Neutrophil (primary cell): Measurements from ENCODE around the gene WSB2.
A peak's percentile ranks its signal among the peaks of the same experiment; 100 is the strongest.

Source experiments
- H3K27ac ChIP-seq: fragments of 200-600 bp; sonication (generic); 2 replicates; pipeline ENCODE4 v1.5.1; 2016; ENCODE audit warnings: mild to moderate bottlenecking, moderate library complexity
- H3K27me3 ChIP-seq: fragments of 200-600 bp; sonication (generic); 2 replicates; pipeline ENCODE4 v1.6.0; 2016; ENCODE audit warnings: mild to moderate bottlenecking
- H3K36me3 ChIP-seq: fragments of 200-600 bp; sonication (generic); 2 replicates; pipeline ENCODE4 v1.5.1; 2017
- H3K4me1 ChIP-seq, 2 experiments: fragments of 200-600 bp in 1 of 2; sonication (generic) in 1 of 2; 1 replicate in 1 of 2; 2 replicates in 1 of 2; pipeline versions ENCODE4 v1.5.1 to v1.6.1; 2013 to 2016; ENCODE audit warnings: low read depth in 1 of 2, low read length in 1 of 2, mild to moderate bottlenecking in 1 of 2, moderate library complexity in 1 of 2; ENCODE audit not compliant: control insufficient read depth in 1 of 2, insufficient read depth in 1 of 2
- H3K4me3 ChIP-seq, 2 experiments: fragments of 200-600 bp in 1 of 2; sonication (generic) in 1 of 2; 1 replicate in 1 of 2; 2 replicates in 1 of 2; pipeline ENCODE4 v1.5.1; 2013 to 2016; ENCODE audit warnings: low read depth in 1 of 2, low read length in 1 of 2, mild to moderate bottlenecking in 1 of 2, moderate library complexity in 1 of 2
- H3K9me3 ChIP-seq: fragments of 200-600 bp; sonication (generic); 2 replicates; pipeline ENCODE4 v1.5.1; 2016
- TF ChIP-seq, protein P1 (sequence below): fragments of 200-600 bp; sonication (generic); IDR thresholded peaks from 2 replicates; pipeline ENCODE4 v1.5.1; 2016; ENCODE audit warnings: antibody characterized with exemption

The WSB2 gene

DNA sequence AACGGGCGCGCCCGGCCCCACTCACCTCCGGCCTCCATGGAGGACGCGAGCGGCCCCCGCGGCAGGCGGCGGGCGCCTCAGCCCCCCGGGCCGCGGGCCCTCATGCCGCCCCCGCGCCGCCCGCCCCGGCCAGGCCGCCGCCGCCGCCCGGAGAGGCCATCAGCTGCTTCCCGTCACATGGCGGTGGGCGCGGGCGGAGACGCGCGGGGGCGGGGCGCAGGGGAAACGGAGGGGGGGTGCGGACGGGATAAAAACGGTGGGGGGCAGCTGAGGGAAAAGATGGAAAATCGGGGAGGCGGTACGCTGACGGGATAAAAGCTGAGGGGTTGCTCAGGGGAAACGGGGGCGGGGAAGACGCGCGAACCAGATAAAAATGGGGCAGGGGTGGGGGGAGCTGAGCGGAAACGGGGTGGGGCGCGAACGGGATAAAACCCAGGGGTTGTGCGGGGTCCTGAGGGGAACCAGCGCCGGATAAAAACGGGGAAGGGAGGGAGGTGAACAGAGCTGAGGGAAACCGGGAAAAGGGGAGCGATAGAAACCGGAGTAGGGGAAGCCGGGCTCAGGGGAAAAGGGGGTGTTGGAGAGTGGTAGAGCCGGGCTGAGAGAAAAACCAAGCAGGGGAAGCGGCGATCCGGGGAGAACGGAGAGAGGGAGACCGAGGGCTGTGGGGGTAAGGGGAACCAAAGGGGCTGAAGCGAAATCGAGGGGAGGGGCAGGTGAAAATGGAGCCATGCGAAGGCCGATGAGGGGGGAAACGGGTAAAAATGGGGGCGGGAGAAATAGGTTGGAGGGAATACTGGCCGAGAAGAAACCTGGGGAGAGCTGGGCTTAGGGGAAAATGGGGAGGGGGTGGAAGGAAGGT lies at the start of gene WSB2:
Gene WSB2, minus strand, starts transcription at position 169 of the 862 bp plus-strand sequence. Its CDS starts 131 bp downstream, at position 38.
- H3K27ac ChIP-seq = peak within 1 kb of the TSS; percentile 77
- no peaks in the 10 kb centered on the region for H3K9me3 ChIP-seq
- H3K4me3 ChIP-seq = peak within 1 kb of the TSS; percentile 80 to 82
- no peaks in the 10 kb centered on the region for H3K27me3 ChIP-seq
- no peaks in the 10 kb centered on the region for H3K36me3 ChIP-seq
- peaks cover 49 to 54% of the 10 kb centered on the region in 2 experiments for H3K4me1 ChIP-seq
- TF ChIP-seq, protein P1, sequence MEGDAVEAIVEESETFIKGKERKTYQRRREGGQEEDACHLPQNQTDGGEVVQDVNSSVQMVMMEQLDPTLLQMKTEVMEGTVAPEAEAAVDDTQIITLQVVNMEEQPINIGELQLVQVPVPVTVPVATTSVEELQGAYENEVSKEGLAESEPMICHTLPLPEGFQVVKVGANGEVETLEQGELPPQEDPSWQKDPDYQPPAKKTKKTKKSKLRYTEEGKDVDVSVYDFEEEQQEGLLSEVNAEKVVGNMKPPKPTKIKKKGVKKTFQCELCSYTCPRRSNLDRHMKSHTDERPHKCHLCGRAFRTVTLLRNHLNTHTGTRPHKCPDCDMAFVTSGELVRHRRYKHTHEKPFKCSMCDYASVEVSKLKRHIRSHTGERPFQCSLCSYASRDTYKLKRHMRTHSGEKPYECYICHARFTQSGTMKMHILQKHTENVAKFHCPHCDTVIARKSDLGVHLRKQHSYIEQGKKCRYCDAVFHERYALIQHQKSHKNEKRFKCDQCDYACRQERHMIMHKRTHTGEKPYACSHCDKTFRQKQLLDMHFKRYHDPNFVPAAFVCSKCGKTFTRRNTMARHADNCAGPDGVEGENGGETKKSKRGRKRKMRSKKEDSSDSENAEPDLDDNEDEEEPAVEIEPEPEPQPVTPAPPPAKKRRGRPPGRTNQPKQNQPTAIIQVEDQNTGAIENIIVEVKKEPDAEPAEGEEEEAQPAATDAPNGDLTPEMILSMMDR = no peak

DNA sequence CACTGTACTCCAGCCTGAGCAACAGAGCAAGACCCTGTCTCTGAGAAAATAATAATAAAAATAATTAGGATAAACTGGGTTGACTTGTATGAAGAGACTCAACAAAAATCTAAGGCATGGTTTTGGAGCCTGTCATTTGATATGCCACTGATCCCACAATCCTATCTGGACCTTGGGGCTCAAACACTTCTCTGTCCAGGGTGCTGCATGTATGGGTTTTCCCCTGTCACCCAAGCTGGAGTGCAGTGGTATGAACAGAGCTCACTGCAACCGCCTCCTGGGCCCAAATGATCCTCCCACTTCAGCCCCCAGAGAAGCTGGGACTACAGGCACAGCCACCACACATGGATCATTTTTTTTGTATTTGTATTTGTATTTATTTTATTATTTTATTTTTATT lies 48.1 kb upstream of the WSB2 start:
- no peak overlapping the region for H3K27ac ChIP-seq
- TF ChIP-seq, protein P1 = no peak
- peaks cover 17% of the 10 kb centered on the region for H3K27me3 ChIP-seq
- H3K4me1 ChIP-seq = peaks cover 3 to 4% of the 10 kb centered on the region in 2 experiments
- H3K9me3 ChIP-seq = no peaks in the 10 kb centered on the region
- no peaks in the 10 kb centered on the region for H3K36me3 ChIP-seq
- H3K4me3 ChIP-seq = no peak overlapping the region

DNA sequence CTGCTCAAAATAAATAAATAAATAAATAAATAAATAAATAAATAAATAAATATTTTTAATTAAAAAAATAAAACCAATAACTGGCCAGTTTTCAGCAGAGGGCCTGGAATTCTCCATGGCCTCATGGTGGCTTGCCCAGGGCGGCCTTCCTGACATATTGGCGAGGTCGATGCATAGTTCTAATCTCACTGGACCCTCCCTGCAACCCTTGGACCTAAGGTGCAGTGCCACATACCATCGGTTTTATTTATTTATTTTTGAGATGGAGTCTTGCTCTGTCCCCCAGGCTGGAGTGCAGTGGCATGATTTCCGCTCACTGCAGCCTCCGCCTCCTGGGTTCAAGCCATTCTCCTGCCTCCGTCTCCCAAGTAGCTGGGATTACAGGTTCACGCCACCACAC lies 46.7 kb upstream of the WSB2 start:
- TF ChIP-seq, protein P1 = no peak
- no peaks in the 10 kb centered on the region for H3K36me3 ChIP-seq
- peaks cover 31% of the 10 kb centered on the region for H3K27me3 ChIP-seq
- H3K27ac ChIP-seq = no peak overlapping the region
- no peaks in the 10 kb centered on the region for H3K9me3 ChIP-seq
- no peak overlapping the region for H3K4me3 ChIP-seq
- H3K4me1 ChIP-seq = peaks cover 15 to 18% of the 10 kb centered on the region in 2 experiments

DNA sequence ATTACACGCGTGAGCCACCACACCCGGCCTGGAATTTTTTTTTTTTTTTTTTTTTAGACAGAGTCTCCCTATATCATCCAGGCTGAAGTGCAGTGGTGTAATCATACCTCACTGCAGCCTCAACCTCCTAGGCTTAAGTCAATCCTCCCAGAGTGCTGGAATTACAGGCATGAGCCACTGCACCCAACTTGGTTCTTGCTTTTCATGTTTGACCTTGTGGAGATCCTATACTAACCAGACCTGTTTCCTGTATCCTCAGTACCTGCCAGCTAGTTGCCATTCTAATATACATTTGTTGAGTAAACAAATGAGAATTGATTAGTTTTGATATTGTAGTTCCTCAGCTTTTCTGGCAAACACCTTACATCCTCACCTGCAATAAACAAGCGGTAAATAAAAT lies 46.0 kb upstream of the WSB2 start:
- TF ChIP-seq, protein P1 = no peak
- no peak overlapping the region for H3K4me3 ChIP-seq
- H3K27ac ChIP-seq = no peak overlapping the region
- no peaks in the 10 kb centered on the region for H3K9me3 ChIP-seq
- H3K4me1 ChIP-seq = peaks cover 15 to 20% of the 10 kb centered on the region in 2 experiments
- H3K36me3 ChIP-seq = no peaks in the 10 kb centered on the region
- H3K27me3 ChIP-seq = peaks cover 38% of the 10 kb centered on the region

DNA sequence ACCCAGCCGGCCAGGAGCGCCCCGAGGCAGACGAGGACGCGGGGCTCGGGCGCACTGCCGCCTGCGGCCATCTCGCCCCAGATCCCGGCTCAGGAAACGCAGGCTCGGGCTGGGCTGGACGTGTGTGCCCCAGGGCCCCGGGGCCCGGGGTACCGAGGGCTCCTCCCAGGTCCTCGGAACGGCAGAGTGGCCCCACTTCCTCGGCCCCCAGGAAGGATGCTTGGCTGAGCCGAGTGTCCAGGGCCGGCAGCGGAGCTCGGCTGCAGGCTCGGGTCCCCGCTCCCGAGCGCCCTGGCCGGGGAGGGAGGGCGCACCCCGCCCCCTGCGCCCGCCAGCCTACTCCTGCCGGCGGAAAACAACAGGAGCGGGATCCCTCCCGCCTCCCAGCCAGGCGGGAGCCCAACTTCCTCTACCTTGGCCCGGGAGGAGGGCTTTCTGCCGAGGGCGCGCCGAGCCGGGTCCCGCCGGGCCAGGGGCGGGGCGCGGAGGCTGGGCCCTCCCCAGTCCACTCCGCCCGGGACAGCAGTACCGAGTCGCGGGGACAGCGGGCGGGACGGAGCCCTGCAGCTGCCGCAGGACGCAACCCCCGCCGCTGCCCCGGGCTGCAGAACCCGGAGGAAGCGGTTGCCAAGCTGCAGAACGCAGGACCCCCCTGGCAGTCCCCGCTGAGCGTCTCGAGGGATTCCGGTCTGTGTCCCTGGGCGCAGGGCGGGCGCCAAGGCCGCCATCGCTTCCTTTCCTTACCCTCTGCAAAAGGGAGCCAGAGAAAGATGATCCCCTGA lies 42.8 kb upstream of the WSB2 start, which contains the start of gene VSIG10:
Gene VSIG10, minus strand, starts transcription at position 411 of the 782 bp plus-strand sequence. Its CDS starts 340 bp downstream, at position 71.
- Histone ChIP-seq H3K36me3 (no peaks in the 10 kb centered on the region), H3K4me1 (peaks cover 15 to 20% of the 10 kb centered on the region in 2 experiments), H3K27me3 (peaks cover 48% of the 10 kb centered on the region), H3K4me3 (peak within 1 kb of the TSS; percentile 65 to 71), H3K27ac (no peak within 1 kb of the TSS), H3K9me3 (no peaks in the 10 kb centered on the region)
- TF ChIP-seq, protein P1 = no peak
